Transverse colon (tissue), 4 donors: ENCODE data around the gene CASKIN2. TPM values are rescaled to one million over a fixed set of nuclear protein-coding genes. Genes with fewer than 3 reads are reported as not detected.

Experiments
- DNase-seq: peaks from one replicate; pipeline ENCODE4 v3.0.0-alpha.2; 2019
- H3K27ac ChIP-seq, 4 donors: fragments of 200-600 bp; sonication (generic); 2 replicates each; pipeline ENCODE4 v1.5.1; 2016 to 2018; ENCODE audit warnings: inconsistent platforms in 4 of 4
- H3K27me3 ChIP-seq: fragments of 200-600 bp; sonication (generic); 2 replicates; pipeline ENCODE4 v1.5.1; 2017; ENCODE audit warnings: inconsistent platforms
- H3K36me3 ChIP-seq, 4 donors: fragments of 200-600 bp; sonication (generic); 2 replicates each; pipeline ENCODE4 v1.5.1; 2017 to 2019; ENCODE audit warnings: inconsistent platforms in 4 of 4
- H3K4me1 ChIP-seq, 4 donors: fragments of 200-600 bp; sonication (generic); 2 replicates each; pipeline ENCODE4 v1.5.1; 2017 to 2020; ENCODE audit warnings: inconsistent platforms in 4 of 4
- H3K4me3 ChIP-seq, 4 donors: fragments of 200-600 bp; sonication (generic); 1 replicate in 1 of 4; 2 replicates in 3 of 4; pipeline versions ENCODE4 v1.5.1 to v1.6.1; 2017 to 2019; ENCODE audit warnings: inconsistent platforms in 4 of 4
- H3K9me3 ChIP-seq, 2 donors: fragments of 200-600 bp; sonication (generic); 2 replicates each; pipeline ENCODE4 v1.5.1; 2017 to 2019; ENCODE audit warnings: inconsistent platforms in 2 of 2
- EP300 ChIP-seq: sonication (generic); formaldehyde crosslinking; IDR thresholded peaks from one replicate; pipeline ENCODE4 v1.6.1; 2017; ENCODE audit warnings: antibody characterized with exemption, low read depth
- POLR2A ChIP-seq: fragments of 450-650 bp; IDR thresholded peaks from one replicate; pipeline ENCODE4 v1.6.1; 2016; ENCODE audit warnings: antibody characterized with exemption, mild to moderate bottlenecking, moderate library complexity
- POLR2AphosphoS5 ChIP-seq, 3 donors: sonication (generic); formaldehyde crosslinking; IDR thresholded peaks; one replicate each; pipeline ENCODE4 v1.6.1; 2016; ENCODE audit warnings: antibody characterized with exemption in 3 of 3
- WGBS, 2 donors: methylation state at CpG; one replicate each; pipeline ENCODE4 v1.1.5; 2018; ENCODE audit warnings: low coverage in 1 of 2; 5-methylcytosine and 5-hydroxymethylcytosine counted together
- in situ Hi-C, 4 donors: fragments of 200-750 bp; cut with MboI; loops; one replicate each; pipeline versions ENCODE4 v1.15.0 to v1.15.1; 2017; ENCODE audit warnings: low sequenced_read_pairs in 3 of 4, low pct_ligation_motif_present in 1 of 4, low pct_unique_long_range_greater_than_20kb in 1 of 4
- intact Hi-C: fragments of 100-400 bp; cut with DNase I; formaldehyde crosslinking; loops from one replicate; pipeline ENCODE4 v1.15.1; 2023; ENCODE audit warnings: low total_unique reads
- total RNA-seq, 4 donors: library from RNA; depleted of rRNA; stranded (reverse); fragments of >200 nt; gene quantifications; one replicate each; pipeline ENCODE4 v1.1.0, GENCODE V29; 2016
- TF ChIP-seq, protein P1 (sequence below), 5 experiments: fragments of 200-600 bp in 3 of 5; fragments of 450-650 bp in 2 of 5; sonication (generic) in 3 of 5; IDR thresholded peaks; 1 replicate in 2 of 5; 2 replicates in 3 of 5; pipeline ENCODE4 v1.5.1; 2016 to 2017; ENCODE audit warnings: antibody characterized with exemption in 5 of 5, inconsistent platforms in 3 of 5, mild to moderate bottlenecking in 2 of 5, moderate library complexity in 1 of 5

The CASKIN2 gene
- total RNA-seq, 4 donors from 2014 or later = 16.5 to 128 (median 24.8) TPM

- H3K4me3 ChIP-seq = no peak overlapping the region
- H3K27me3 ChIP-seq = no peaks in the 10 kb centered on the region
- H3K27ac ChIP-seq = peak overlapping the region; percentile 37 to 87 (median 46)
- in situ Hi-C loops = loop anchor here in 1 of 4 donors (10.0 kb wide), 1 partner anchor 85 kb away; no protein-coding TSS in a partner anchor
- H3K36me3 ChIP-seq = no peaks in the 10 kb centered on the region
- 88% methylated on average over 19 of the region's 19 CpGs; no CpG with 5 or more reads in 1 of the 2 donors for WGBS, 2 donors
- intact Hi-C loops = loop anchor here (5.0 kb wide), 1 partner anchor 82 kb away; no protein-coding TSS in a partner anchor
- TF ChIP-seq POLR2A (no peak), EP300 (no peak), POLR2AphosphoS5 (IDR thresholded peaks at IDR 0.05) (peak in 1 of 3 donors; percentile 36)
- TF ChIP-seq, protein P1, sequence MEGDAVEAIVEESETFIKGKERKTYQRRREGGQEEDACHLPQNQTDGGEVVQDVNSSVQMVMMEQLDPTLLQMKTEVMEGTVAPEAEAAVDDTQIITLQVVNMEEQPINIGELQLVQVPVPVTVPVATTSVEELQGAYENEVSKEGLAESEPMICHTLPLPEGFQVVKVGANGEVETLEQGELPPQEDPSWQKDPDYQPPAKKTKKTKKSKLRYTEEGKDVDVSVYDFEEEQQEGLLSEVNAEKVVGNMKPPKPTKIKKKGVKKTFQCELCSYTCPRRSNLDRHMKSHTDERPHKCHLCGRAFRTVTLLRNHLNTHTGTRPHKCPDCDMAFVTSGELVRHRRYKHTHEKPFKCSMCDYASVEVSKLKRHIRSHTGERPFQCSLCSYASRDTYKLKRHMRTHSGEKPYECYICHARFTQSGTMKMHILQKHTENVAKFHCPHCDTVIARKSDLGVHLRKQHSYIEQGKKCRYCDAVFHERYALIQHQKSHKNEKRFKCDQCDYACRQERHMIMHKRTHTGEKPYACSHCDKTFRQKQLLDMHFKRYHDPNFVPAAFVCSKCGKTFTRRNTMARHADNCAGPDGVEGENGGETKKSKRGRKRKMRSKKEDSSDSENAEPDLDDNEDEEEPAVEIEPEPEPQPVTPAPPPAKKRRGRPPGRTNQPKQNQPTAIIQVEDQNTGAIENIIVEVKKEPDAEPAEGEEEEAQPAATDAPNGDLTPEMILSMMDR (IDR thresholded peaks at IDR 0.05) = no peak
- H3K4me1 ChIP-seq = peaks cover 23 to 42% (median 34%) of the 10 kb centered on the region in 4 donors
- H3K9me3 ChIP-seq = no peaks in the 10 kb centered on the region
- no peak for DNase-seq
Measured at GRCh38 chr17:75509528-75510258, 5.6 kb downstream of the CASKIN2 start.

DNA sequence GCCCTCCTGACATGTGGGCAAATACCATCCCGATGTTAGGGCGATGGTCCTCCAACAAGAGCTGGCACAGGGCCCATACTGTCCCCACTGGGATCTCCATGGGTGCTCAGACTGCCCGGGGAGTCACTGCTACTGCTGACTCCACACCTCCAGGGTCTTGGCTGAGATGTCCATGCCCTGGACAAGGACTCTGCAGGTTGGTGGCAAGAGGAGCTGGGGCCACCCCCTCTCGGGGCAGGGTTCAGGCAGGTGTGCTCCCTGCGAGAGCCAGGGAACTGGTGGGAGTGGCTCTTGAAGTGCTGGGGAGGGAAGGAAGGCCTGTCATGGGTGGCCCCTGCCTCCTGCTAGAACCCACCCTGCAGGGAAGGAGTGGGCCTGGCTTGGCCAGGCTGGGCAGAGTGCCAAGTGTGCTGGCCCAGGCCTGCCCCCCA is 6.4 kb downstream of the CASKIN2 start:
- in situ Hi-C loops = no loop called here

GRCh38 chr17:75507733-75508719 is 7.3 kb downstream of the CASKIN2 start:
- H3K4me1 ChIP-seq = peaks cover 17 to 28% (median 24%) of the 10 kb centered on the region in 4 donors
- H3K27me3 ChIP-seq = no peaks in the 10 kb centered on the region
- in situ Hi-C loops = no loop called here
- no peaks in the 10 kb centered on the region for H3K9me3 ChIP-seq
- peak overlapping the region in 3 of 4 donors; percentile 37 to 87 (median 42) for H3K27ac ChIP-seq
- H3K36me3 ChIP-seq = no peaks in the 10 kb centered on the region
- WGBS, 2 donors = 72 to 82% methylated on average over 6 to 19 of the region's 27 CpGs
- DNase-seq = no peak
- H3K4me3 ChIP-seq = no peak overlapping the region
- intact Hi-C loops = no loop called here
- no peak for TF ChIP-seq EP300
- TF ChIP-seq POLR2A = no peak
- TF ChIP-seq, protein P1 (IDR thresholded peaks at IDR 0.05) = no peak
- TF ChIP-seq POLR2AphosphoS5 (IDR thresholded peaks at IDR 0.05) = no peak

More for the DNA sequence above, 6.4 kb downstream of the CASKIN2 start:
- WGBS, 2 donors = 30 to 49% methylated on average over 2 to 4 of the region's 5 CpGs
- no peak overlapping the region for H3K4me3 ChIP-seq
- peaks cover 19 to 37% (median 29%) of the 10 kb centered on the region in 4 donors for H3K4me1 ChIP-seq
- H3K9me3 ChIP-seq = no peaks in the 10 kb centered on the region
- TF ChIP-seq, protein P1 (IDR thresholded peaks at IDR 0.05) = no peak
- TF ChIP-seq EP300 (no peak), POLR2A (no peak), POLR2AphosphoS5 (IDR thresholded peaks at IDR 0.05) (no peak)
- no peaks in the 10 kb centered on the region for H3K27me3 ChIP-seq
- peak overlapping the region; percentile 37 to 87 (median 46) for H3K27ac ChIP-seq
- intact Hi-C loops = no loop called here
- no peaks in the 10 kb centered on the region for H3K36me3 ChIP-seq
- no peak for DNase-seq

- DNase-seq = no peak
- Histone ChIP-seq H3K9me3 (no peaks in the 10 kb centered on the region), H3K4me1 (peaks cover 10 to 18% (median 14%) of the 10 kb centered on the region in 4 donors), H3K4me3 (no peak overlapping the region), H3K36me3 (no peaks in the 10 kb centered on the region), H3K27ac (no peak overlapping the region), H3K27me3 (no peaks in the 10 kb centered on the region)
- intact Hi-C loops (no loop called here), in situ Hi-C loops (no loop called here)
- TF ChIP-seq POLR2A (no peak), POLR2AphosphoS5 (IDR thresholded peaks at IDR 0.05) (no peak), EP300 (no peak)
- TF ChIP-seq, protein P1 (IDR thresholded peaks at IDR 0.05) = no peak
- 91% methylated on average over 20 of the region's 20 CpGs; no CpG with 5 or more reads in 1 of the 2 donors for WGBS, 2 donors
Measured at GRCh38 chr17:75506888-75507287, 8.4 kb downstream of the CASKIN2 start.
